RWPE1 (cell line): ENCODE data around the gene INSIG1.

Source experiments
- CTCF ChIA-PET: fragments of 350-600 bp; sonication (Branson Sonifier 250); formaldehyde crosslinking; extraction: SDS; loops from one replicate; lab custom pipeline; 2021; lab: Yijun Ruan, JAX
- POLR2A ChIA-PET: fragments of 400-600 bp; formaldehyde crosslinking; extraction: SDS; loops from one replicate; lab custom pipeline; 2020; ENCODE audit warnings: antibody characterized with exemption; ENCODE audit not compliant: low non-redundant PET; lab: Yijun Ruan, JAX
- DNase-seq: peaks from one replicate; pipeline ENCODE4 v3.0.0; 2012; ENCODE audit warnings: low spot score
- H3K27ac ChIP-seq: fragments of 450-650 bp; 2 replicates; pipeline ENCODE4 v1.5.1; 2017
- CTCF ChIP-seq: fragments of 450-650 bp; conservative IDR thresholded peaks from 2 replicates; pipeline ENCODE4 v1.5.1; 2017; ENCODE audit warnings: low read depth, mild to moderate bottlenecking

The INSIG1 gene

GRCh38 chr7:155286686-155287085, 11.0 kb upstream of the INSIG1 start:
- ChIA-PET POLR2A (no interaction called here), CTCF (no interaction called here)
- no peak overlapping the region for H3K27ac ChIP-seq
- no peak for DNase-seq
- no peak for TF ChIP-seq CTCF

GRCh38 chr7:155287284-155287935, 10.3 kb upstream of the INSIG1 start:
- H3K27ac ChIP-seq: no peak overlapping the region
- no peak for DNase-seq
- ChIA-PET CTCF (no interaction called here), POLR2A (no interaction called here)
- TF ChIP-seq CTCF: no peak

GRCh38 chr7:155288055-155288454, 9.6 kb upstream of the INSIG1 start:
- CTCF ChIA-PET: no interaction called here
- POLR2A ChIA-PET: no interaction called here
- TF ChIP-seq CTCF: no peak

GRCh38 chr7:155289107-155289506, 8.6 kb upstream of the INSIG1 start:
- DNase-seq: no peak
- TF ChIP-seq CTCF: no peak
- ChIA-PET POLR2A (no interaction called here), CTCF (no interaction called here)
- H3K27ac ChIP-seq: no peak overlapping the region

More at GRCh38 chr7:155288055-155288454, 9.6 kb upstream of the INSIG1 start:
- H3K27ac ChIP-seq: no peak overlapping the region
- DNase-seq: no peak

GRCh38 chr7:155289949-155290501, 7.7 kb upstream of the INSIG1 start:
- ChIA-PET CTCF (no interaction called here), POLR2A (no interaction called here)
- TF ChIP-seq CTCF: no peak
- DNase-seq: no peak
- no peak overlapping the region for H3K27ac ChIP-seq

- TF ChIP-seq CTCF: no peak
- DNase-seq: peak; percentile 44
- no peak overlapping the region for H3K27ac ChIP-seq
- ChIA-PET POLR2A (no interaction called here), CTCF (interaction anchor here (0.6 kb wide), 1 partner anchor 284 kb away, joined by 3 read pairs; no protein-coding TSS in a partner anchor)
Measured at GRCh38 chr7:155291045-155291530, 6.6 kb upstream of the INSIG1 start.
